ENCODE data around the gene CTNNAL1.
"Not testable (repeated sequence)": the region's sequence is repeated elsewhere in the genome, so short reads cannot be mapped to it uniquely, and the experiment has no call there.

Gene CTNNAL1, protein sequence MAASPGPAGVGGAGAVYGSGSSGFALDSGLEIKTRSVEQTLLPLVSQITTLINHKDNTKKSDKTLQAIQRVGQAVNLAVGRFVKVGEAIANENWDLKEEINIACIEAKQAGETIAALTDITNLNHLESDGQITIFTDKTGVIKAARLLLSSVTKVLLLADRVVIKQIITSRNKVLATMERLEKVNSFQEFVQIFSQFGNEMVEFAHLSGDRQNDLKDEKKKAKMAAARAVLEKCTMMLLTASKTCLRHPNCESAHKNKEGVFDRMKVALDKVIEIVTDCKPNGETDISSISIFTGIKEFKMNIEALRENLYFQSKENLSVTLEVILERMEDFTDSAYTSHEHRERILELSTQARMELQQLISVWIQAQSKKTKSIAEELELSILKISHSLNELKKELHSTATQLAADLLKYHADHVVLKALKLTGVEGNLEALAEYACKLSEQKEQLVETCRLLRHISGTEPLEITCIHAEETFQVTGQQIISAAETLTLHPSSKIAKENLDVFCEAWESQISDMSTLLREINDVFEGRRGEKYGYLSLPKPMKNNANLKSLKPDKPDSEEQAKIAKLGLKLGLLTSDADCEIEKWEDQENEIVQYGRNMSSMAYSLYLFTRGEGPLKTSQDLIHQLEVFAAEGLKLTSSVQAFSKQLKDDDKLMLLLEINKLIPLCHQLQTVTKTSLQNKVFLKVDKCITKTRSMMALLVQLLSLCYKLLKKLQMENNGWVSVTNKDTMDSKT

DNA sequence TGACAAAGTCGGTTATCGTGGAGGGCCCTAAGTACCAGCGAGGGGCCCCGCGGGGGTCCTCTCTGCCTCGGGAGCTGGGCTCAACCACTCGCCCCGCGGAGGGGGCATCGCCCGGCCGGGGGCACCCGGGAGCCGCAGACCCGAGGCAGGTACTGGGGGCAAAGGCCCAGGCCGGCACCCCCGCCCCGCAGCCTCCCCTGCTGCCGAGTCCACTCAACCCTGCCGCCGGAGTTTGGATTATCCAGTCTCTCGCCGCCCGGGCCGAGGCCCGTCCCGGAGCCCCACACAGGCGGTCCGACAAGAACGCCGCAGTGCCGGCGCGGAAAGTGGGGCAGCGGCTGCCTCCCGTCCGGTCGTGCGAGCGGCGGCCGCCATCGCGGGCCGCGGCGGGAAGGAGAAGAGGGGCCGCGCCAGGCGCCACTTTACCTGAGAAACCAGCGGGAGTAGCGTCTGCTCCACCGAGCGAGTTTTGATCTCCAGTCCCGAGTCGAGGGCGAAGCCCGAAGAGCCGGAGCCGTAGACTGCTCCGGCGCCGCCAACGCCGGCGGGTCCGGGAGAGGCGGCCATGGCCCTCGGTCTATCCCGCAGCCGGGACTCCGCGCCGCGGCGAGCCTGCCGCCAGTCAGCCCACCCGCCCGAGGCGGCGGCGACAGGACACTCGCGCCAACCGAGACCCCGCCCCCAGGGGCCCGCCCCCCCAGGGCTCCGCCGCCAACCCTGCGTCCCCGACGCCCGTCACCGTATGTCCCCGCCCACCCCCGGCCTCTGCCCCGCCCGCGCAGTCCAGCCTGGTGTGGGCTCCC is at the start of gene CTNNAL1:
TSS of gene CTNNAL1 (minus strand) at position 624 of the 803 bp plus-strand sequence. CDS start at position 567, 57 bp downstream.
- DNase-seq: peak; percentile 93

- peak; percentile 28 for DNase-seq
Measured at GRCh38 chr9:109062543-109062942, 49.2 kb upstream of the CTNNAL1 start.

GRCh38 chr9:109060191-109060590 is 46.9 kb upstream of the CTNNAL1 start:
- DNase-seq: no peak

- DNase-seq: not testable (repeated sequence)
Measured at GRCh38 chr9:109053121-109053520, 39.8 kb upstream of the CTNNAL1 start.

DNA sequence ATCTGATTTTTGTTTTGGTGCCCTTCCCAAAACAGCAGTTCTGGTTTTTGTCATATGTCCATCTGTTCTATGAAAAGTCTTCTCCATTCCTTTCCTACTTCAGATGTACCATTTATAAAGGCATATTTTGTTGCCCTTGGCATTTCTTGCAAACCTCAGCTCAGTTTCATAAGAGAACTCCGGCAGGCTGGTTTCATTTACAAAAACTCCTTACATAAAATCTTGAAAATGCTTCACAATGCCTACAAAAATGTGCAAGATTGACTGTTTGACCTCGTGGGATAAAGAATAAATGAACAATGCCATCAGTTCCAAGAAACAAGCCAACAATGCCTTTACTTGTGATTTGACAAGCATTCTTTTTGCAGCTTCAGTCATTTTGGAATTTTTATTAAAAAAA is 39.1 kb upstream of the CTNNAL1 start:
- peak; percentile 25 for DNase-seq

DNA sequence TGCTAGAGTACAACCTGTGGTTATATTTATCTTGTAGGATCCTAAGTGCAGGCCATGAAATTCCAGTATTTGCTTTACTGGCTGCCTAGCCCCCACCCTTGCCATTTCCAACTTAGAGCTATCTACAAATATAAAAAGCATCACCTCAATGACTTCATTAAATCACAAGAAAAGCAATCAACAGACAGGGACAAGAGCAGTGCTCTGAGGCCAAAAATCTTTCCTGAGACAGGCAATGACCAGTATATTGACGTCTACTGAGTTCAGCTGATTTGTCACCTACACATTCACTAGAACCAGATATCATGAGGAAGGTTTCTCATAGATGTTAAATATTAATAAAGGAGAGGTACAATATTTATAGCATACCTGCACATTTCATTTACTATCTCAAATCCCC is 38.4 kb upstream of the CTNNAL1 start:
- no peak for DNase-seq

GRCh38 chr9:109050444-109050843 is 37.1 kb upstream of the CTNNAL1 start:
- DNase-seq: no peak

GRCh38 chr9:109048822-109049221 is 35.5 kb upstream of the CTNNAL1 start:
- no peak for DNase-seq

- DNase-seq: no peak
Measured at GRCh38 chr9:109047259-109047658, 34.0 kb upstream of the CTNNAL1 start.

GRCh38 chr9:109046346-109046745 is 33.0 kb upstream of the CTNNAL1 start:
- no peak for DNase-seq

GRCh38 chr9:109043578-109043977 is 30.3 kb upstream of the CTNNAL1 start:
- DNase-seq: no peak

GRCh38 chr9:109040571-109040970 is 27.3 kb upstream of the CTNNAL1 start:
- no peak for DNase-seq

DNA sequence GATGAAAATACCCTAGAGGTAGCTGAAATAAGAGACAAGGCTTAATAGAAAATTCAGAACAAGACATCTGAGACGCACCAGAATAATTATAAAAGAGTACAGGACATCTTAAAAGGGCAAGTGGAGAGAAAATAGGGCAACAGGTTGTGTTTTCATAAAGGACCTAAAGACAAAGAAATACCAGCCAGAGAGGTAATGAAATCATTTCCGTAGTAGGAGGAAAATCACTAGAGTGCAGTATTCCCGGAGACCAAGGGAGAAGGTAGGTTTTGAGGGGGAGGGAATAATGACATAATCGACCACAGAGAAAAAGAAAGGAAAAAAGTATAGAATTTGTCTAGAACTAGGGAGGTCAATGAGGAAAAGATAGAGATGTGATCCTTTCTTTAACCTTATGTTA is 26.2 kb upstream of the CTNNAL1 start:
- DNase-seq: no peak

- DNase-seq: no peak
Measured at GRCh38 chr9:109037946-109038715, 24.8 kb upstream of the CTNNAL1 start.

DNA sequence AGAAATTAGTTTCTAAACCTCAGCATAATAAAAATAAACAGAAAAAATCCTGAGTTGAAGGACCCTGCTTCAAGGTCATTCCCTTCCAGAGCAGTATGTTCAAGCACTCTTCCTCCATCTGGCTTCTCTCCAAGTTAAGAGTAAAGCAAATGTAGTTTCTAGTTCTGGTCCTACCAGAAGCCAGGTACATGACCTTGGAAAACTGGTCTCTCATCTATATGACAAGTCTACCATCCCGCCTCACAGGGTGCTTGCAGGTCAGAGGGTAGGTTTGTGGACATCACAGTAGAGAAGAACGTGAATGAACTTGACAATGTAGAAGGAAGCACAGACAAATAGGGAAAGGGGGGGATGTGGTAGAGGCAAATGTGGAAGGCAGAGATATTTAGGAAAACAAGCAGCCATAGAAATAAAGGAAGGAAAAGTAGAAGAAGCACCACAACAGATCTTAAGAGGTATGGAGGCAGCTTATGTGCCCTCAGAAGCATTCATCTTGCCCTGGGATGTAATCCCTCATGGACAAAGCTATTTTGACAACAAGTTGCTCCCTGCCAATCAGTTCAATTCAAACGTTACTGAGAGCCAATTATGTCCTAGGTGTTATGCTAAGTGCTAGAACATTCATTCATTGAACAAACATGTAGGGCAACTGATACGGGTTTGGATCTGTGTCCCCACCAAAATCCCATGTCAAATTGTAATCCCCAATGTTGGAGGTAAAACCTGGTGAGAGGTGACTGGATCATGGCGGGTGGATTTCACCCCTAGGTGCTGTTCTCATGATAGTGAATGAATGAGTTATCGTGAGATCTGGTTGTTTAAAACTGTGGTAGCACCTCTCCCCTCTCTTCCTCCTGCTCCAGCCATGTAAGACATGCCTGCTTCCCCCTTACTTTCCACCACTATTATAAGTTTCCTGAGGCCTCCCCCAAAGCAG is 23.7 kb upstream of the CTNNAL1 start:
- peak; percentile 24 for DNase-seq

DNA sequence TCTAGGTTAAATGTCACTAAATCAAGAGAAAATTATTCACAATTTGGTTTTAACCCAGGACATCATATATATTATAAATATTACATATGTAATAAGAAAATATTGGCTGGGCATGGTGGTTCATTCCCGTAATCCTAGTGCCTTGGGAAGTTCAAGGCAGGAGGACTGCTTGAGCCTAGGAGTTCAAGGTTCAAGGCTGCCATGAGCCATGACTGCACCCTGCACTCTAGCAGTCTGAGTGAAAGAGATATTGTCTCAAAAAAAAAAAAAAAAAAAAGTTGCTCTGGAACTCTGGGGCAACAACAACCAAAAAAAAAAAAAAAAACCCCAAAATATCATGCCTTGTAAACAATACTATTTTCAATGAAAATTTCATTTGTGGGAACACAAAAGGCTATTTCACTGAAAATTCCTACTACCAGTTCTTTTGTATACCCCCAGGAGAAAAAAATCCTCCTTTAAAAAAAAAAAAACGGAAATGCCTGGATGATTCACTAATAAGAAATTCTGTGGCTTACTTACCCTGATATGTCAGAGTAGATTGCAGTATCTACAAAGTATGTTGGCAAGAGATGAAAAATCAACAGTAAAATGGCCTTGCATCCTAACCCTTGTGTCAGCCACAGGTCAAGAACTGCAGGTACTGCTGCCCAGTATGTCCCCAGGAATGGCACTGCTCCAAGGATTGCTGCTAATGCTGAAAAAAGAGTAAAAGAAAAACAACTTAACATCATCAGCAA is 22.6 kb upstream of the CTNNAL1 start:
- peak; percentile 90 for DNase-seq

GRCh38 chr9:109033941-109034700 is 20.8 kb upstream of the CTNNAL1 start:
- DNase-seq: peak; percentile 19

DNA sequence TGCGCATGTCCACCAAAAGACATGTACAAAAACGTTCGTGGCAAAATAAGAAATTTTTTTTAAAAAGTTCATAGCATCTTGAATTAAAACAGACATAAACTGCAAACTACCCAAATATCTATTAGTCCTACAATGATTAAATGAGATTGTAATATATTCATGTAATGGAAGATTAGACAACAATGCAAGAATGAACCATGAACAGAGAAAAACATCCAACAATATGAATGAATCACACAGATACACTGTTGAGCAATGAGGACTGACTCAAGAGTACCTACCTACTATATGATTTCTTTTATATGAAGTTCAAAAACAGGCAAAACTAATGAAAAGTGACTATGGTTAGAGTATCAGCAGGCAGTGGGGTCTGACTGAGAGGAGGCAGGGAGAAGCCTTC is 17.9 kb upstream of the CTNNAL1 start:
- peak; percentile 13 for DNase-seq

DNA sequence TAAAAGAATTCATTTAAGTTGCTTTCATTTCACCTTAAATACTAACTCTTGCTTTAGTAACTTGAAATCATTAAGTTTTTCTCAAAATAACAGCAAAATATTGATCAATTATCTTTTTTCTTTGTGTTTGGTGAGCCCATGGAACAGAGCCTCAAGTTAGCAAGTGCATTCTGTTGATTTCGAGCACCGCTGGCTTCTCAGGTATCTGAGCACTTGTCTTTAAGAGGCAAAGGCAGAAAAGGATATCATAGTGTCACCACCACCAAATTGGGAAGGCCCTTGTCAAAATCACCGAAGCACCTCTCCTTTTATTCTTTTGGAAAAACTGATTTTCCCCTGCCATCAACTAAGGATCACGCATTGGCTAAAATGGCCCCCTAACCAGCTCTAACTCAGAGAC is 17.1 kb upstream of the CTNNAL1 start:
- DNase-seq: no peak

DNA sequence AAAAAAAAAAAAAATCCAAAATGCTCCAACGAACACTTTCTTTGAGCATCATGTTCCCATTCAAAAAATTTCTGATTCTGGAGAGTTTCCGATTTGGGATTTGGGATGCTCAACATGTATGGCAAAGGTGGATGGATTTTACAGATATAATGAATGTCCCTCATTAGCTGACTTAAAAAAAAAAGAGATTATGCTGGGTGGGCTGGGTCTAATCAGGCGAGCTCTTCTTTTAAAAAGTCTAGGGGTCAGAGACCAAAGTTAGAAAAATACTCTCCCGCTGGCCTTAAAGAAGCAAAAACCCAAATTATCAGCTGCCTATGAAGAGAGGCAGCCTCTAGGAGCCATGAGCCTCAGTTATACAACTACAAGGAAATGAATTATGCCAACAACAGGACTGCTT is 15.2 kb upstream of the CTNNAL1 start:
- no peak for DNase-seq
